Stomach smooth muscle (tissue), 2 donors: ENCODE results near the gene ZNF169.
"Not testable (repeated sequence)": the region's sequence is repeated elsewhere in the genome, so short reads cannot be mapped to it uniquely, and the experiment has no call there.

Experiments
- H3K27ac ChIP-seq: one replicate; pipeline ENCODE4 v1.7.0; 2013; ENCODE audit warnings: mild to moderate bottlenecking, low read length, inconsistent platforms
- H3K27me3 ChIP-seq, 2 donors: one replicate each; pipeline ENCODE4 v1.7.0; 2013; ENCODE audit warnings: low read length in 2 of 2; ENCODE audit not compliant: insufficient read depth in 2 of 2, control insufficient read depth in 1 of 2
- H3K36me3 ChIP-seq, 2 donors: one replicate each; pipeline ENCODE4 v1.7.0; 2013; ENCODE audit warnings: low read length in 2 of 2; ENCODE audit not compliant: control insufficient read depth in 2 of 2, insufficient read depth in 2 of 2
- H3K4me1 ChIP-seq: one replicate; pipeline ENCODE4 v1.7.0; 2013; ENCODE audit warnings: low read length; ENCODE audit not compliant: control insufficient read depth, insufficient read depth
- H3K4me3 ChIP-seq, 2 donors: one replicate each; pipeline ENCODE4 v1.7.0; 2013; ENCODE audit warnings: low read length in 2 of 2
- H3K9ac ChIP-seq, 2 donors: one replicate each; pipeline ENCODE4 v1.7.0; 2013; ENCODE audit warnings: low read length in 2 of 2, mild to moderate bottlenecking in 1 of 2
- H3K9me3 ChIP-seq, 2 donors: one replicate each; pipeline ENCODE4 v1.7.0; 2013; ENCODE audit warnings: low read length in 2 of 2; ENCODE audit not compliant: control insufficient read depth in 2 of 2
- donor health status: healthy.
- donor health status: Pancreatic carcinoma.

The ZNF169 gene

DNA sequence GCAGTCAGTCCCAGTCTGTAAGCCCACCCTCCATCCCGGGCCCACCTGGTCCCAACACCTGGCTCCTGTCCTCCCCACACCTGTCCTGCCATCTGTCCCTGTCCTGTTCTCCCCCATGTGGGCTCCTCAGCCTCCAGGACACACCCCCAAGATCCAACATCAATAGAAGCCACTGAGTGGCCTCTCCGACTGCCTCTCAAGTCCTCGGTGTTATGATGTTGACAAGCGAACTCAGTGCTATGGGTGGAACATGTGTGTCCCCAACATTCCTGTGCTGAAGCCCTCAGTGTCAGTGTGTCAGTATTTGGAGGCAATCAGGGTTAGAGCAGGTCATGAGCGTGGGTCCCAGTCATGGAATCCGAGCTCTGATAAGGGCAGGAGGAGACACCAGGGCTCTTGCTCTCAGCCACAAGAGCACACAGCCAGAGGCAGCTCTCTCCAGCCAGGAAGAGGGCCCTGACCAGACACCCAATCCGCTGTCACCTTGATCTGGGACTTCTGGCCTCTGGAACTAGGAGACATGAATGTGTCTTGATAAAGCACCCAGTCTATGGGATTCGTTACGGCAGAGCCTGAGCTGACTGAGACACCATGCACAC, 63.3 kb downstream of the ZNF169 start:
- H3K9me3 ChIP-seq, H3K27me3 ChIP-seq, H3K36me3 ChIP-seq, H3K4me1 ChIP-seq, H3K4me3 ChIP-seq, H3K9ac ChIP-seq, H3K27ac ChIP-seq: not testable (repeated sequence)

DNA sequence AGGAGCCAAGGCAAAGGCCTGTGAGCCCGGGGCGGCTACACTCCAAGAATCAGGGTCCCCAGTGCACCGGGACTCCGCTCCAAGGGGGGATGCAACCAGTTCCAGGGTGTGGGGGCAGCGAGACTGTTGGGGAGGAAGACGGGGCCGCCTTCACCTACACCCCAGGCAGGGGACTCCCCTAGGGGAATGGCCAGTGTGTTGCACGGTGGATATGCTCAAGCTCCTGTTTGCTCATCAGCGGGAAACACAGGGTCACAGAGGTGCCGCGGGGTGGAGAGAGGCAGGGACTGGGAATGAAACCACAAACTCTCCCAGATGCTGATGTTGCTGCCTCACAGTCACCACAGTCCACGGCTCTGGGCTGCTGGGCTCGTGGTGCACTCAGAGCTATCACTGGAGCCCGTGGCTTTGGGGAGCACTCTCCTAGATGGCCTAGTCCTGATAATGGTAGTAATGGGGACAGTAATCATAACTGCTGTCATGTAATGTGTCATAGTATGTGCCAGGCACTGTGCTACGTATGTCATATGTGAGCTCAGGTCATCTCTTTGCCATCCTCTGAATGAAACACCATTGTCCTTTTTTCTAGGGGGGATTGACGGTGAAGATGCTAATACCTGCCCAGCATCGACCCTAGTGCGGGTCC, 64.2 kb downstream of the ZNF169 start:
- H3K36me3 ChIP-seq, H3K27ac ChIP-seq, H3K4me3 ChIP-seq, H3K9ac ChIP-seq, H3K4me1 ChIP-seq, H3K9me3 ChIP-seq, H3K27me3 ChIP-seq: not testable (repeated sequence)

DNA sequence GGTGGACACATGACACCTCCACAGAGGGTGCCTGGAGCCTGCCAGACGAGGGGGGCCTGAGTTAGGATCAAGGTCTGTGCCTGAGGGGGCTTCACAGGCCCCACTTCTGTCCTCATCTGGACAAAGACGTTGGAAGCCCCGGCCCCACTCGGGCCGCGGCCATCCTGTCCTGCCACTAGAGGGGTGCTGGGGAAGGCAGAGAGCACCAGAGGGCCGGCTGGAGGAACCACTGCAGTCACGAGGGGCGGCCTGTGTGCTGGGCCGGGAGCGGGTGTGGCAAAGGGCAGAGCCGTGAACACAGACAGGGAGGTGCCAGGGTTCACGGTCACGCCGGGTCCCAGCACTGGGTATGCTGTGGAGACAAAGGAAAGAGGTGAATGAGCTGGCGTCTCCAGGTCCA, 66.5 kb downstream of the ZNF169 start:
- H3K4me1 ChIP-seq, H3K9me3 ChIP-seq, H3K27ac ChIP-seq: not testable (repeated sequence)

DNA sequence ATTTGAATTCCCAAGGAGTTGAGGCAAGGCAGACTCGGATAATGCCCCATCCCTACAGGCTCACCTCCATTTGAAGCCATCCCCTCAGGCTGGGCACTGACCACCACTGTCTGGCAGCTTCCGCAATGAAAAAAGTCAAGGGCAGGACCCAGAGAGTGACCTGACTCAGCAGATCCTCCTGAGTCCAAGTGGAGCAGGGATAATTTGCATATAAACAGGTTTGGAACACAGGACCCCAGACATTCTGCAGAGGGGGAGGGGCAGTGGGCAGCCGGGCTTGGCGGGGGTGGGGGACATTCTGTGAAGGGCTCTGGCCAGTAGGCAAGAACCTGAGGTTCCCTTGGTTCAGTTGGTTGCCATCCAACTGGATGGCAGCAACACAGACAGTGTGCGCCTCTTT, 69.4 kb downstream of the ZNF169 start, which contains the start of gene NUTM2F:
Gene NUTM2F (minus strand): TSS at position 101 of the 400 bp plus-strand sequence. CDS start 21 bp downstream, at position 80.
- not testable (repeated sequence) for H3K4me1 ChIP-seq, H3K9me3 ChIP-seq, H3K9ac ChIP-seq, H3K36me3 ChIP-seq, H3K27me3 ChIP-seq, H3K4me3 ChIP-seq, H3K27ac ChIP-seq

More for the DNA sequence above, 66.5 kb downstream of the ZNF169 start:
- H3K4me3 ChIP-seq, H3K9ac ChIP-seq, H3K36me3 ChIP-seq, H3K27me3 ChIP-seq: not testable (repeated sequence)

DNA sequence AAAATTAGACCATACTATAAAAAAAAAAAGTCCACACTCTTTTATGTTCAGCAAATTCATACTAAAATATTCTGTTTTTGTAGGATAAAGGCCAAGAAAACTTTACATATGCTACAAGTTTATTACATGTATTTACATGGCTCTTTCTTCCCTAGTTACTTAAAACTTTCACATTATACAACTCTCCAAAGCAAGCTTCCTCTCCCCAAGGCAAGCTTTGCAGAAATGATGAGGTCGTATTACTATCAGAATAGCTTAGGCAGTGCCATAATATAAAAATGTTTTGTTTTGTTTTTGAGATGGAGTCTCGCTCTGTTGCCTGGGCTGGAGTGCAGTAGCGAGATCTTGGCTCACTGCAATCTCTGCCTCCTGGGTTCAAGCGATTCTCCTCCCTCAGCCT, 77.3 kb downstream of the ZNF169 start:
- not testable (repeated sequence) for H3K36me3 ChIP-seq, H3K9ac ChIP-seq, H3K4me3 ChIP-seq, H3K27me3 ChIP-seq, H3K4me1 ChIP-seq, H3K9me3 ChIP-seq, H3K27ac ChIP-seq

DNA sequence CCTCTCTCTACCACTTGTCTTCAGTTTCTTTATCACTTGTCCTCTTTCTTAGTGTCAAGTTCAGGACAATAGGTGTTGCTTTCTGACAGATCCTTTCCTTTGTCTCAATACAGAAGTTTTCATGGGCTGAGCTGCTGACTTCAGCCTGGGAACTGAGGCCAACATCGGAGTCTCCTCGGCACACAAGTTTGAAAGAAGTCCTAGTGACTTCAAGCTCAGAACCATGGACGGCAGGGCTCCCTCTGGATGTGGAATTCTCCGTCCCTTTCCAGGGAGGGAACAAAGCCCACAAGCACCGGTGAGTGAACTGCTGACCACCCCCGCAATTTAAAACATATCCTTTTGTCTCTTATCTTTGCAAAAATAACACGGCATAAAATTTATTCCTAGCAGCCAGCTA, 79.6 kb downstream of the ZNF169 start:
- not testable (repeated sequence) for H3K4me1 ChIP-seq, H3K27me3 ChIP-seq, H3K27ac ChIP-seq, H3K9me3 ChIP-seq, H3K4me3 ChIP-seq, H3K9ac ChIP-seq, H3K36me3 ChIP-seq

DNA sequence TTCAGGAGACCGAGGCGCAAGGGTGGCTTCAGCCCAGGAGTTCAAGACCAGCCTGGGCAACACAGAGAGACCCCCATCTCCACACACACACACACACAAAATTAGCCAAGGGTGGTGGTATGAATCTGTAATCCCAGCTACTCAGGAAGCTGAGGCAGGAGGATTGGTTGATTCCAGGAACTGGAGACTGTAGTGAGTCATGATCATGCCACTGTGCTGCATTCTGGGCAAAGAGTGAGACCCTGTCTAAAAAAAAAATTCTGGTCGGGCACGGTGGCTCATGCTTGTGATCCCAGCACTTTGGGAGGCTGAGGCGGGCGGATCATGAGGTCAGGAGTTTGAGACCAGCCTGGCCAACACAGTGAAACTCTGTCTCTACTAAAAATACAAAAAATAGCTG, 80.6 kb downstream of the ZNF169 start:
- not testable (repeated sequence) for H3K9me3 ChIP-seq, H3K4me1 ChIP-seq, H3K27ac ChIP-seq, H3K36me3 ChIP-seq, H3K4me3 ChIP-seq, H3K27me3 ChIP-seq, H3K9ac ChIP-seq

DNA sequence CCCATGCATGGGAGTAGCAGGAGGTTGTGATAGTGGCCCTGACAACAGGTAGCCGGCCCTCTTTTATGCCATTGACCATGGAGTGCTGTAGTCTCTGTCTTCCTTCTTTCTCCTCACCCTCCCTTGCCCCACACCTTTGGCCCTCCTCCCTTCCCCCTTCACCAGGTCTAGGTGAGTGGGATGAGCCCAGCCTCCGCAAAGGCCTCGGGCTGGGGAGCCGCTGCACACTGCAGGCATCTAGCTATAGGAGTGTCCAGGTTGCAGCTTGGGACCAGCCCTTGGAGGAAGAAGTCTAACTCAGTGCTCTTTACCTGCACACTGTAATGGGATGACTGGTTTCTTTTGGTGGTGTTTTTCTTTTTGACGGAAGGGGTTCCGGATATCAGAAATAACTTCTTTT, 81.7 kb downstream of the ZNF169 start:
- H3K4me3 ChIP-seq, H3K9me3 ChIP-seq, H3K36me3 ChIP-seq, H3K9ac ChIP-seq, H3K27ac ChIP-seq, H3K4me1 ChIP-seq, H3K27me3 ChIP-seq: not testable (repeated sequence)

DNA sequence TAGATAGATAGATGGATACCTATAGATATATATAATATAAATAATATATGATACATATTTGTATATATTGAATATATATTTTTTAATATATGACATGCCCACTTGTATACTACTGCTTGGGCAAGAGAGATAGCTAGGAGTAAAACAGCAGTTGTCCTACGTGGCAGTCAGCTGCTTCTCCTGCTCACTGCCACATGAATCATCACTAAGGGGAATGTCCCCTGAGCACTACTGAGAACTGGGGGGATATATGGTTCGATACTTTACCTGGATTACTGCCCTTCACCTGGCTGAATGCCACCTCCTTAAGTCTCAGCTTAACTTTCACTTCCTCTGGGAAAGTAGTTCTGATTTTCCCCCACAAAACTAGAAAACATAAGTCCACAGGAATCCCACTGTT, 82.6 kb downstream of the ZNF169 start:
- H3K4me1 ChIP-seq, H3K9ac ChIP-seq, H3K27ac ChIP-seq, H3K9me3 ChIP-seq, H3K36me3 ChIP-seq, H3K4me3 ChIP-seq, H3K27me3 ChIP-seq: not testable (repeated sequence)

DNA sequence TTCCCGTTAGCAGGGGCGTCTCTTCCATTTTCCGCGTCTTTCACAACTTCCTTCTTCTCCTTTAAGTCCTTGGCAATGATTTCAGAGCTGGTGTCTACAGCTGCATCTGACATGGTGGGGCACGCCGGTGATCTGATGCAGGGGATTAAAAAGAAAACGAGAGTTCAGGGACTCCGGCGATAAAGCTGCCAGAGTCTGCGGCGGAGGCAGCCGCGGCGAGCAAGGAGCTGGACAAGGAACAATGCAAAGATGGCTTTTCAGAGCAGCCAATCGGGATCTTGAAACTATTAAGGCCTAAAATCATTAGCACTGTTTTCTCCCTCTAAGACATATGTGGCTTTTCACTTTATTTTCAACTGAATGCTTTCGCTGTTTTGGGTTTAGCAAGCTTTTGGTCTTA, 88.4 kb downstream of the ZNF169 start:
- H3K9me3 ChIP-seq, H3K27me3 ChIP-seq, H3K27ac ChIP-seq, H3K9ac ChIP-seq, H3K36me3 ChIP-seq, H3K4me1 ChIP-seq, H3K4me3 ChIP-seq: not testable (repeated sequence)

DNA sequence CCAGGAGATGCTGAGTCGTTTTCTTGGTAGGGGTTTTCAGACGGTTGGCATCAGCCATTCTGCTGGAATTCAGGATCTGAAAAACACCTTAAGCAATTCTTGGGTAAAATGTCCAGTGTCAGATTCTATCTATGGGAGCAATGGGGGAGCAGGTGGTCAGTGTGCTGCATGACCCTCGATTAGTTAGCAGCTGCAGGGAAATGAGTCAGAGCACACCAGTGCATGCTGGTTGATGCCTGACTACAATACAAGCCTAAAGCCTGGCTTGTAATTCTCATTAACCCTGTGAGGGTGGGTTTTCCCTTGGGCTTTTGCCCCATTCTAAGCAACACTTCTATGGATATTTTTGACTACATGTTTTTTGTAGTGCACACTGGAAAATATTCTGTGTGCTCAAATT, 89.7 kb downstream of the ZNF169 start:
- H3K4me3 ChIP-seq, H3K4me1 ChIP-seq, H3K9ac ChIP-seq, H3K36me3 ChIP-seq, H3K27me3 ChIP-seq, H3K9me3 ChIP-seq, H3K27ac ChIP-seq: not testable (repeated sequence)
